Psoas muscle (tissue), 8 donors: ENCODE results near the gene SGF29. TPM values are rescaled to one million over a fixed set of nuclear protein-coding genes. Genes with fewer than 3 reads are reported as not detected.
"Not testable (repeated sequence)": the region's sequence is repeated elsewhere in the genome, so short reads cannot be mapped to it uniquely, and the experiment has no call there.

Experiments
- ATAC-seq, 4 donors: fragments of 200-7000 bp; cut with Tn5 transposase; one replicate each; pipeline ENCODE4 v1.9.1; 2020; ENCODE audit warnings: moderate library complexity in 3 of 4, mild to moderate bottlenecking in 2 of 4
- DNase-seq, 2 donors: peaks; one replicate each; pipeline ENCODE4 v3.0.0-alpha.2; 2020
- H3K27ac ChIP-seq: fragments of 200-600 bp; one replicate; pipeline ENCODE4 v1.8.0; 2022
- H3K27me3 ChIP-seq, 3 donors: fragments of 200-600 bp in 1 of 3; one replicate each; pipeline versions ENCODE4 v1.6.1 to v1.8.0; 2013 to 2022; ENCODE audit warnings: low read length in 2 of 3, mild to moderate bottlenecking in 2 of 3, moderate library complexity in 1 of 3; ENCODE audit not compliant: insufficient read depth in 3 of 3
- H3K36me3 ChIP-seq, 2 donors: fragments of 200-600 bp in 1 of 2; one replicate each; pipeline versions ENCODE4 v1.6.1 to v1.8.0; 2013 to 2022; ENCODE audit warnings: low read depth in 1 of 2, mild to moderate bottlenecking in 1 of 2, moderate library complexity in 1 of 2; ENCODE audit not compliant: insufficient read depth in 1 of 2
- H3K4me1 ChIP-seq: fragments of 200-600 bp; one replicate; pipeline ENCODE4 v1.8.0; 2022
- H3K4me3 ChIP-seq: fragments of 200-600 bp; one replicate; pipeline ENCODE4 v1.8.0; 2022; ENCODE audit warnings: mild to moderate bottlenecking
- H3K9me3 ChIP-seq: fragments of 200-600 bp; one replicate; pipeline ENCODE4 v1.8.0; 2022
- CTCF ChIP-seq: fragments of 200-600 bp; IDR thresholded peaks from one replicate; pipeline ENCODE4 v1.8.0; 2022; ENCODE audit warnings: antibody characterized with exemption
- WGBS, 3 donors: extraction: QIAGEN DNeasy Blood & Tissue Kit; methylation state at CpG; one replicate each; pipeline versions ENCODE4 v1.1.6 to v1.1.7; 2013; 5-methylcytosine and 5-hydroxymethylcytosine counted together
- intact Hi-C, 2 donors: fragments of 100-400 bp; cut with DNase I; formaldehyde crosslinking; loops; one replicate each; pipeline versions ENCODE4 v1.11.0 to v1.14.2; 2022
- polyA plus RNA-seq, 3 donors: library from polyadenylated mRNA; stranded (reverse); fragments of 200-250 nt; gene quantifications; one replicate each; pipeline ENCODE4 v1.2.3, GENCODE V29; 2013
- total RNA-seq, 4 donors: library from RNA; stranded (reverse); fragmentation: NEBNext Ultra II Directional in 2 of 4; extraction: Animal tissue kit (Norgen Biotek cat#: 25700) in 2 of 4; gene quantifications; one replicate each; pipeline versions ENCODE4 v1.2.1 to v1.2.4, GENCODE V29; 2021 to 2023
- donor health status: healthy with polysubstance abuse.
- donor health status: DM: no; HTN: no; CAD: no; lungs with moderate emphysema.
- donor health status: Bipolar disorder and iron deficiency.
- donor health status: healthy.
- donor health status: DM: yes; HTN: yes; CAD: no.
- donor health status: DM: no; HTN: no; CAD: no.
- donor health status: DM: no; HTN: no; CAD: no.
- donor health status: DM: yes; HTN: yes; CAD: no.

Gene SGF29
- total and polyA plus RNA-seq, 7 donors, result 20.5 to 48.3 (median 28.0) TPM

- no peak overlapping the region for H3K27ac ChIP-seq
- H3K36me3 ChIP-seq, result no peaks in the 10 kb centered on the region
- intact Hi-C loops, result no loop called here
- no peaks in the 10 kb centered on the region for H3K27me3 ChIP-seq
- no peaks in the 10 kb centered on the region for H3K9me3 ChIP-seq
- peaks cover 10% of the 10 kb centered on the region for H3K4me1 ChIP-seq
- ATAC-seq (no peak), DNase-seq (no peak)
- no peak overlapping the region for H3K4me3 ChIP-seq
- no peak for TF ChIP-seq CTCF
- WGBS, 3 donors, result 84 to 91% (median 85%) methylated on average over 3 of the region's 3 CpGs
These were observed 8.7 kb upstream of the SGF29 start for GRCh38 chr16:28544998-28545397.

DNA sequence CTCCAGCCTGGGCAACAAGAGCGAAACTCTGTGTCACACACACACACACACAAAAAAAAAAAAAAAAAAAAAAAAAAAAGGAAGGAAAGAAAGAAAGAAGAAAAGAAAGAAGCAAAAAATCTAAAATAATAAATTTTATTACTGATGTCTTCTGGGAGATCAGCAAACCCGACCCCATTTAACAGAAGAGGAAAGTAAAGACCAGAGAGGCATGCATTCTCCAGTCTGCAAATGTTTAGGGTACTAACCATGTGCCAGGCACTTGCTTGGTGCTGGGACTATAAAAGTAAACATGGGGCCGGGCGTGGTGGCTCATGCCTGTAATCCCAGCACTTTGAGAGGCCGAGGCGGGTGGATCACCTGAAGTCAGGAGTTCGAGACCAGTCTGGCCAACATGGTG lies 7.8 kb upstream of the SGF29 start:
- H3K27ac ChIP-seq, H3K36me3 ChIP-seq, H3K27me3 ChIP-seq, intact Hi-C loops, DNase-seq, H3K4me3 ChIP-seq, H3K9me3 ChIP-seq, ATAC-seq, H3K4me1 ChIP-seq: not testable (repeated sequence)
- WGBS, 3 donors, result 84 to 90% (median 90%) methylated on average over 7 of the region's 7 CpGs

- Histone ChIP-seq H3K36me3 (no peaks in the 10 kb centered on the region), H3K27me3 (no peaks in the 10 kb centered on the region), H3K4me1 (peaks cover 9% of the 10 kb centered on the region), H3K4me3 (no peak overlapping the region), H3K27ac (no peak overlapping the region), H3K9me3 (no peaks in the 10 kb centered on the region)
- TF ChIP-seq CTCF, result no peak
- WGBS, 3 donors, result 85% methylated on average over 7 of the region's 7 CpGs
- DNase-seq (no peak), ATAC-seq (no peak)
- intact Hi-C loops, result no loop called here
These were observed 7.1 kb upstream of the SGF29 start for GRCh38 chr16:28546626-28547025.

GRCh38 chr16:28548306-28548802 lies 5.4 kb upstream of the SGF29 start:
- no peaks in the 10 kb centered on the region for H3K27me3 ChIP-seq
- 63 to 72% (median 69%) methylated on average over 14 of the region's 14 CpGs for WGBS, 3 donors
- ATAC-seq, result no peak
- DNase-seq, result no peak
- no peaks in the 10 kb centered on the region for H3K9me3 ChIP-seq
- H3K4me1 ChIP-seq, result peaks cover 2% of the 10 kb centered on the region
- H3K27ac ChIP-seq, result no peak overlapping the region
- no peak overlapping the region for H3K4me3 ChIP-seq
- H3K36me3 ChIP-seq, result no peaks in the 10 kb centered on the region
- intact Hi-C loops, result no loop called here
- TF ChIP-seq CTCF, result no peak

GRCh38 chr16:28549301-28549899 lies 4.3 kb upstream of the SGF29 start:
- TF ChIP-seq CTCF, result peak; percentile 50
- no peak overlapping the region for H3K27ac ChIP-seq
- H3K4me3 ChIP-seq, result no peak overlapping the region
- WGBS, 3 donors, result 48 to 54% (median 53%) methylated on average over 11 of the region's 11 CpGs
- H3K36me3 ChIP-seq, result no peaks in the 10 kb centered on the region
- intact Hi-C loops, result no loop called here
- DNase-seq, result no peak
- peaks cover under 1% of the 10 kb centered on the region for H3K4me1 ChIP-seq
- ATAC-seq, result no peak
- no peaks in the 10 kb centered on the region for H3K27me3 ChIP-seq
- H3K9me3 ChIP-seq, result no peaks in the 10 kb centered on the region
